Fibroblast of skin of right biceps (primary cell): ENCODE results near the gene USP20.
"Not testable (repeated sequence)": the region's sequence is repeated elsewhere in the genome, so short reads cannot be mapped to it uniquely, and the experiment has no call there.

Source experiments
- DNase-seq: peaks from one replicate; pipeline ENCODE4 v3.0.0-alpha.2; 2013

USP20 gene

GRCh38 chr9:129835128-129835859 lies at the start of gene USP20, which contains the start of gene C9orf78:
Gene USP20 (plus strand): TSS chr9:129835458. CDS start chr9:129852556, 17,098 bp downstream.
Gene C9orf78 (minus strand): TSS chr9:129835275. CDS start chr9:129835221, 54 bp downstream.
- DNase-seq, result peak; percentile 93

DNA sequence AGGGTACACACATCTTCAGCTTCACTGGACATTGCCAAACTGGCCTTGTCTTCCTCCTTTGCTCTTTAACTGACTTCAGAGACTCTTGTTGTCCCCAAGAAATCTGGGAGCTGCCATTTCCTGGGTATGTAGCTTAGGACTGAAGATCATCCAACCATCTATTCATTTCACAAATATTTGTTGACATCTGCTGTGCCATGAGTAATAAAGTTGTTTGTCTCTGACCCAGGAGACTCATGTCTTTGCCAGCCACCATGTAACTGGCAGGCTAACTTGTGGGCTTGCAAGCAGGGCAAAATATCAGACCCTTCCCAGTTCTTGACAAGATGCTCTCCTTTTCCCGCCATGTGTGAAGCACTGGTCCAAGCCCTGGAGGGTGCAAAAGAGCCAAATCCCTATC lies 49.4 kb upstream of the USP20 start:
- no peak for DNase-seq

GRCh38 chr9:129786481-129786880 lies 48.8 kb upstream of the USP20 start:
- DNase-seq, result no peak

GRCh38 chr9:129794549-129794948 lies 40.7 kb upstream of the USP20 start:
- DNase-seq, result no peak

- not testable (repeated sequence) for DNase-seq
Measured at GRCh38 chr9:129796029-129796428, 39.2 kb upstream of the USP20 start.

DNA sequence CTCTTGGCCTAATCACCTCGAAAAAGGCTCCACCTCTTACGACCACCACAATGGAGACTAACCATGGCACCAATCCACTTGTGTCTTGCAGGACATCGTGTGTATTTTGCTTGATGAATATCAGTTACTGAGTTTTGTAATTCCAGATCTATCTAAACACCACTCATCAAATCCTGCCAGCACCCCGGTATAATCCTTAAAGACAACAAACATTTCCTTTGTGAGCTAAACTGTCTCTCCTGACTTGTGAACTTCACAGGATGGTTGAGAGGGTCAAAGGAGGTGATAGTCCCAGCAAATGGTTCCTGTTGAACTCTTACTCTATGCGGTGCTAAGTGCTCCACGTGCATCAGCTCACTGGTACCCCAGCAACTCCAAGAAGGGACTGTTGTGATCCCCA lies 36.3 kb upstream of the USP20 start:
- no peak for DNase-seq

DNA sequence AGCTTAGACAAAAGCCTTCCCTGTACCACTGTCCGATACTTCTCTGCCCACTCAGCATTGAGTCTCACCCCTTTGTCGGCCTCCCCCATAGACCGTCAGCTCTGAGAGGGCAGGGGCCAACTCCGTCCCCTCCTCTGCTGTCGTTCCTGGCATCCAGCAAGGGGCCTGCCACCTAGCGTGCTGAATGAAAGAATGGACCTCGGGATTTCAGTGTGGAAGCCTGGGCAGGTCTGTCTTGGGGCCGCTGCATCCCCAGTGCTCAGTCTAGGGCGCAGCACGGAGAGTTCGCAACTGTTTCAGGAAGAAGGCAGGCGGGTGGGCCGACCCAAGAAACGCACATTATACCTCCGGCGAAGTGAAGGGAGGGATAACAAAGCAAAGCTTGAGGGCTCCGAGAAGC lies 33.8 kb upstream of the USP20 start:
- DNase-seq, result no peak

- DNase-seq, result peak; percentile 95
Measured at GRCh38 chr9:129802833-129803675, 32.2 kb upstream of the USP20 start, which contains the start of gene TOR1B. Gene TOR1B (plus strand): TSS chr9:129803184. CDS start chr9:129803213, 29 bp downstream.

DNA sequence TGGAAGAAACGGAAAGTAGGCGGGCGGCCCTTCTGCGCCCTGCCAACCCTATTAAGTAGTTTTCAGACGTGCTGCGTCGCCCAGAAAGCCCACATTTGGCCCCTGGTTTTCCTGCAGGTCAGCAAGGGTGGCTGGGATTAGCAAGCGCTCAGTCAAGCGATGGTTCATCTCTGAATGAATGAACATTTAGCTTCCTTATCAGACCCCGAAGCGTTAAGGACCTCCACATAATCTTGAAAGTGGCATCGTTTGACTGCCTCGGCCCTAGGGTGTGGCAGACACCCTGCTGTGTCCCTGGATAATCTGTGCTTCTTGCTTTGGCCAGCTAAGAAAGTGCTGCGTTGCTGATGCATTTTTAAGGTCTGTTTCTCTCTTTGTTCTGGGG lies 31.6 kb upstream of the USP20 start:
- DNase-seq, result no peak

DNA sequence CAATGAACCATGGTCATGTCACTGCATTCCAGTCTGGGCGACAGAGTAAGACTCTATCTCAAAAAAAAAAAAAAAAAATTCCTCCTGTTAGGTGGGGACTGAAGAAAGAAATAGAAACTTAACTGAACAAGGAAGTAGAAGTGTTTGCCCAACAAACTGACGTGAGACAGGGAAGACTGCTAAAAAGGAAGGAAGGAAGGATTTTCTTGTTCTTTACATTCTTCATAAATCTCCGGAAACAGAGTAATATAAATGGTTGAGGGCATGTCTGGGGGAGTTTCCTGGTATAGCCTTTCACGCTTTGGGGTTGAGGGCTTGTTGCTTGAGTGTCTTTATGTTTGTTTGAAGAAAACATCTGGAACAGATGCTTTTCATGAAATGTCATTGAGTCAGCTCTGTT lies 29.2 kb upstream of the USP20 start:
- no peak for DNase-seq

DNA sequence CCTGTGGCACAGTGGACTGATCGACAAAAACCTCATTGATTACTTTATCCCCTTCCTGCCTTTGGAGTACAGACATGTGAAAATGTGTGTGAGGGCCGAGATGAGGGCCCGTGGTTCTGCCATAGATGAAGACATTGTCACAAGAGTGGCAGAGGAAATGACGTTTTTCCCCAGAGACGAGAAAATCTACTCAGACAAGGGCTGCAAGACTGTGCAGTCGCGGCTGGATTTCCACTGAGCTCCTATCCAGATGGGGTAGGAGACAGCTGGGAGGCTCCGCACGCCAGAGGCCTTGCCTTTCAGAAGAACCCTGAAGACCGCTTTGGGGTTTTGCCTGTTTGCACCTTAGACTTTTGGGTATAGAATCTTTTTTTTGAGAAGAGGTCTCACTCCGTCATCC lies 25.9 kb upstream of the USP20 start:
- DNase-seq, result no peak

DNA sequence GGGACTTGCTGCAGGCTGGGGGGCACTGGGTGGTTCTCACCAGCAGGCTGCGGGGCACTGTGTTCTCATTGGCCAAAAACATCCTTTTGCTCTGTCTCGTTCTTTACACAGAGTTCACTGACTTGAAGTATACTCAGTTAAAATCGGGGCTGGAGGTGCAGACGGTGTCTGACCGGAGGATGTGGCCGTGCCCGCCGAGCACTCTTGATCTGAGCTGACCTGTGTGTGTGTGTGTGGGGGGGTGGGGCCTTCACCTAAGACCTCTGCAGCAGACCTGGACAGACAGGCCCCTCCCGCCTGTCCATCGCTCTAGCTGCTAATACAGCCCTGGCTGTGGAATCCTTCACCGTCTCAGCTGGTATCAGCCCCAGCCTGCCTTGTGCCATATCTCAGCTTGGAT lies 25.1 kb upstream of the USP20 start:
- DNase-seq, result no peak

- DNase-seq, result no peak
Measured at GRCh38 chr9:129810788-129811187, 24.5 kb upstream of the USP20 start.

DNA sequence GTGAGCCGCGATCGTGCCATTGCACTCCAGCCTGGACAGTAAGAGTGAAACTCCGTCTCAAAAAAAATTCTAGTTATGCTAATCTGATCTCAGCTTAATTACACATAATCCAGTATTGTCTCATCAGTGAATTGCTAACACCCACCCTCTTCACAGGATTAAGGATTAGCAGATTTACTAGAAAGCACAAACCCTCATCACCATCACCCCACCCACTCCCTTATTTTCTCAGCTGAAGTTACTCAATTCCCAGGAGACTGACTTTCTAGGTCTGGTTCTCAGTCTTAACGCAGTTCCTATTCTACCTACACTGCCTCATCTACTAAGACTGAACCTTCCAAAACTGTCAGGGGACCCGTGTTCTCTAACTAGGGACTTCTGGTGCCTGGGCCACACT lies 23.3 kb upstream of the USP20 start:
- no peak for DNase-seq

DNA sequence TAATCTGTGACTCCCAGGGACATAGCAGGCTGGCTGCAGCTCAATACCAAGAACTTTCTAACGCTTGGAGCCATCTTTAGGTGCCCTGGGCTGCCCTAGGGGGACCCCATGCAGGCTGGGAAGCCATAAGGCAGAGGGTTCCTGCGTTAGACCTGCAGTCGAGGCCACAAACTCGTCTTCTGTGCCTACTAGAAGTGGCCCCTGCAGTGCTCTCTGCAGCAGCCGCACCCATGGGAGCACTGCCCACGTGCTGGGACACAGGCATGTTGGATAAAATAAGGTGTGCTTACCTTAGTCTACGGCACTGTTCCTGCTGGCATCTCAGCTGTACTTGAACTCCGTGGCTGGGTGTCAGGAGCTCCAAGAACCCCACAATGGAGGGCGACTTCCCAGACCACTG lies 22.9 kb upstream of the USP20 start:
- no peak for DNase-seq

GRCh38 chr9:129813661-129814060 lies 21.6 kb upstream of the USP20 start:
- no peak for DNase-seq

DNA sequence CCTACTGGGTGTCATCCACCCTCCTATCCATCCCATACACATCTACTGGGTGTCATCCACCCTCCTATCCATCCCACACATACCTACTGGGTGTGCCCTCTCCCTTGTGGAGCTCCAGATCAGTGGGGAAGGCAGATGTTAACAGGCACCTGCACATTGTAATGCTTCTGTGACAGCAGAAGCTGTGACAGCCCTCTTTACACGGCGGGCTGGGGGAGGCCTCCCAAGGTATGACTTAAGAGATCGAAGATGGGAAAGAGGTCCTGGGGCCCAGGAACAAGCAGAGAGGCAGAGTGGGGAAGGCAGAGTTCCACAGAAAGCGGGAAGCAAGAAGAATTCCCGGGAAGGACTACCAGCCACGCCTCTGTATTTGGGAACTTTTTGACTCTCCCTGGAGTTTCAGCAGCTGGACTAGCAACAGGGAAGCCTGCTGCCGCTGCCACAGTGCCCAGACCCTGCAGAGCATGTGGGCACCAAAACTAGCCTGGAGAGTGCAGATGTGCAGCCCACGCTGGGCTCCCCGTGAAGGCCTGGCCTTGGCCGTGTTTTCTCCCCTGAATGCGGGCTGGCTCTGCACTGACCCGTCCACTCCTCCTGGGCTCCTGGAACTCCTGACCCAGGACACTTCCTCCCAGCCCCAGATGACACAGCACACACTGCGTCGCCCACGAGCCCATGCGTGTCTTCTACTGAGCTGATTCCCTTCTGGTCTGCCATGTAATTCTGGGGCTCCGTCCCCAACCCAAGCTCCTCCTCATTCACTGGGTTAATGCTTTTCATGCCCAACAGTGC lies 20.6 kb upstream of the USP20 start:
- DNase-seq, result no peak

GRCh38 chr9:129815278-129815677 lies 20.0 kb upstream of the USP20 start:
- no peak for DNase-seq

DNA sequence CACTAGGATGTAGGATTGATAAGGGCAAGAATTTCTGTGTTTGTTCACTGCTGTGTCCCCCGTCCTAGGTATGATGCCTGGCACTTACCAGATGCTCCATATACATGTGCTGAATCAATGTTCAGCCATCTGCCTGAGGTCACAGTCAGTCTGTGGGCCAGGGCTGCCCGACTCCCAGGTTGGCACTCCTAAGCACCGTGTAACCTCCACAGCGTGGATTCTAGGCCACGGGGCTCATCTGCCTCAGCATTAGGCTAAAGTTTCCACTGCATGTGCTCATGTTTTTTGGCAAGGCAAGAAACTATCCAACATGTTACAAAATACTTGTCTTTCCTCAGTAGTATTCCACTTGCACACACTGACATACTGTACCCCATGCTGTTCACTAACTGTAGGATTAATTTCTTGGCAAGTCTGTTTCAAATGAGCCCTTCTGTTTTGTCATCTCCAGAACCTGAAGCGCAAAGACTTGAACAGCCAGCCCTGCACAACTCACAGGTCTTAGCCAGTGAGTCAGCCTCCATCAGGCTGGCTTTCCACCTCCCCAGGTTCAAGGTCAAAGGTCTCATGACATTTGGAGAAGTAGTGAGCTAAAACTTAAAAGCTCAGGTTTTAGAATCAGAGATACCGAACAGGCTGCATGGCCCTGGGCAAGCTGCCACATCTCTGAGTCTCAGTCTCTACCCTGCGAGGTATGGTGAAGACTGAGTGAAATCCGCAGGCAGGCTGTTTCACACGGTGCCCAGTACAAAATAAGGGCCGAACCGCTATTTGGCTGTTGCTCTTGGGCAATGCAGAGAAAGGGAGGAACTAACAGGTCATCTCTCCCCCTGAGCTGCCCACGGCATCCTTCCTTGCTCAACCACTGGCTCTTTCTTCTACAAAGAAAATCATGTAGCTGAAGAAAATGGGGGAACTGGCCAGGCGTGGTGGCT lies 18.5 kb upstream of the USP20 start:
- no peak for DNase-seq

GRCh38 chr9:129822898-129823541 lies 12.2 kb upstream of the USP20 start:
- DNase-seq, result peak; percentile 24

DNA sequence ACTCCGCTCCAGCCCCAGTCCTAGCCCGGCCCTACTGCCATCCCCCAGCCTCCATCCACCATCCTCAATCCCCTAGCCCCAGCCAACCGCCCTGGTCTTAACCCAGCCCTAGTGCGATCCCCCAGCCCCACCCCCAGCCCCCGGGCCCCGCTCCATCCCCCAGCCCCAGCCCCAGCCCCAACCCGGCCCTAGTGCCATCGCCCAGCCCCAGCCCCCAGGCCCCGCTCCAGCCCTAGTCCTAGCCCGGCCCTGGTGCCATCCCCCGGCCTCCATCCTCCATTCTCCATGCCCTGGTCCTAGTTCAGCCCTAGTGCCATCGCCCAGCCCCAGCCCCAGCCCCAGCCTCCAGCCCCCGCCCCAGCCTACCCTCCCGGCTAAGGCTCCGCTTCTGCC lies 11.7 kb upstream of the USP20 start:
- DNase-seq, result no peak
